PFSK-1 (cell line): ENCODE data around the gene RFC2.

Source experiments
- FOXP2 ChIP-seq: optimal IDR thresholded peaks from 2 replicates; pipeline ENCODE3; 2011; ENCODE audit warnings: borderline replicate concordance, control low read depth, inconsistent platforms; ENCODE audit not compliant: insufficient read depth; ENCODE audit errors: extremely low read length, extremely low read depth
- POLR2AphosphoS5 ChIP-seq: IDR thresholded peaks from 2 replicates; pipeline ENCODE4 v1.6.1; 2012; ENCODE audit warnings: low read depth, mild to moderate bottlenecking, control low read depth, low read length, moderate library complexity
- REST ChIP-seq, 2 experiments: IDR thresholded peaks; 2 replicates each; pipeline versions ENCODE4 v1.6.1 to v1.8.0; 2011 to 2012; ENCODE audit warnings: low read depth in 2 of 2, low read length in 2 of 2, control low read depth in 1 of 2, inconsistent platforms in 1 of 2, mild to moderate bottlenecking in 1 of 2, moderate library complexity in 1 of 2; ENCODE audit not compliant: insufficient read depth in 1 of 2
- SIN3A ChIP-seq: IDR thresholded peaks from 2 replicates; pipeline ENCODE4 v1.6.1; 2012; ENCODE audit warnings: mild to moderate bottlenecking, low read length, moderate library complexity, borderline replicate concordance; ENCODE audit not compliant: insufficient read depth
- TAF1 ChIP-seq: IDR thresholded peaks from 2 replicates; pipeline ENCODE4 v1.6.1; 2012; ENCODE audit warnings: low read length, control low read depth, borderline replicate concordance; ENCODE audit not compliant: insufficient read depth

RFC2 gene

GRCh38 chr7:74220229-74220628, 34.0 kb downstream of the RFC2 start:
- TF ChIP-seq SIN3A = no peak
- no peak for TF ChIP-seq REST (IDR thresholded peaks at IDR 0.05; ENCODE audit: insufficient read depth in 1 of 2, low read depth in 2 of 2, low read length in 2 of 2)
- no peak for TF ChIP-seq TAF1
- no peak for TF ChIP-seq FOXP2
- no peak for TF ChIP-seq POLR2AphosphoS5

- TF ChIP-seq FOXP2 (no peak), TAF1 (no peak), POLR2AphosphoS5 (no peak), SIN3A (no peak), REST (IDR thresholded peaks at IDR 0.05; ENCODE audit: insufficient read depth in 1 of 2, low read depth in 2 of 2, low read length in 2 of 2) (no peak)
Observed at GRCh38 chr7:74219416-74219815, 34.8 kb downstream of the RFC2 start.

GRCh38 chr7:74218343-74218698, 35.9 kb downstream of the RFC2 start:
- TF ChIP-seq POLR2AphosphoS5 (no peak), FOXP2 (no peak), TAF1 (no peak), REST (IDR thresholded peaks at IDR 0.05; ENCODE audit: insufficient read depth in 1 of 2, low read depth in 2 of 2, low read length in 2 of 2) (no peak), SIN3A (no peak)

- TF ChIP-seq POLR2AphosphoS5 (no peak), REST (IDR thresholded peaks at IDR 0.05; ENCODE audit: insufficient read depth in 1 of 2, low read depth in 2 of 2, low read length in 2 of 2) (no peak), SIN3A (no peak), TAF1 (no peak), FOXP2 (no peak)
Observed at GRCh38 chr7:74217455-74218342, 36.5 kb downstream of the RFC2 start.
